Measurements from ENCODE around the gene STOM.

STOM gene

DNA sequence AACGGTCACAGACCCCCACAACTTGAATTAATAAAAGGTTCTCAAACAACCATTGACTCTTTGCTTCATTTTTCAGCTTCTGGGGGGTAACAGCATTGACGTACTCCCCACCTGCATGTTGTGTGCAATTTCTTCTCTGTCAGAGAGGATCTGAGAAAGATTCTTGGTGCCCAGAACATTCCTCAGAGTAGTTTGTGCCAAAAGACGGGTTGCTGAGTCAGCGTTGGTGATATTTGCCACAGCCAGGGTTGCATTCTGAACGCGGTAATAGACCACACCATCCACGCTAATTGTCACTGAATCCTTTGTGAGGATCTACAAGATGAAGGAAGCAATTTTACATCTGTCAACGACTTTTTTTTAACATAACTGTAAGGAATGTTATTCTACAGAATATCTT lies 21.0 kb downstream of the STOM start:
- Histone ChIP-seq H3K27ac (replicated peaks; ENCODE audit: low read length) (no peak overlapping the region), H3K79me1 (ENCODE audit: low read depth, low read length) (no peaks in the 10 kb centered on the region), H2BK5ac (ENCODE audit: low read length) (no peak overlapping the region), H3K9ac (ENCODE audit: low read depth, low read length, poor library complexity) (no peak overlapping the region), H3K36me3 (replicated peaks in 1 of 2; ENCODE audit: control insufficient read depth in 2 of 2, insufficient read depth in 2 of 2, low read length in 2 of 2) (peaks cover 0 to 6% of the 10 kb centered on the region in 2 donors), H3K9me3 (replicated peaks in 1 of 2; ENCODE audit: control insufficient read depth in 2 of 2, insufficient read depth in 1 of 2, low read depth in 1 of 2, low read length in 2 of 2) (no peaks in the 10 kb centered on the region), H3K4ac (ENCODE audit: low read length) (no peak overlapping the region), H2BK15ac (ENCODE audit: low read length) (no peak overlapping the region), H3K14ac (ENCODE audit: low read length) (no peak overlapping the region), H2AK5ac (ENCODE audit: low read depth, low read length) (no peak overlapping the region), H3K23ac (ENCODE audit: low read depth, low read length, poor library complexity) (no peak overlapping the region), H3K18ac (ENCODE audit: low read length) (no peak overlapping the region), H3K4me1 (ENCODE audit: control insufficient read depth in 2 of 2, insufficient read depth in 1 of 2, low read depth in 1 of 2, low read length in 2 of 2) (peaks cover 0 to 3% of the 10 kb centered on the region in 2 donors), H2AFZ (ENCODE audit: low read length) (no peak overlapping the region), H3K27me3 (ENCODE audit: control insufficient read depth in 3 of 3, insufficient read depth in 3 of 3, low read depth in 1 of 3, low read length in 3 of 3) (no peaks in the 10 kb centered on the region), H4K8ac (ENCODE audit: low read depth, low read length) (no peak overlapping the region), H3K4me3 (ENCODE audit: low read length in 2 of 2) (no peak overlapping the region), H3K4me2 (ENCODE audit: insufficient read depth, low read length, poor library complexity, severe bottlenecking) (no peak overlapping the region), H2BK12ac (ENCODE audit: low read length) (no peak overlapping the region), H4K91ac (ENCODE audit: low read depth, low read length, poor library complexity) (no peak overlapping the region), H2BK120ac (ENCODE audit: low read depth, low read length) (no peak overlapping the region)
- no CpG with 5 or more reads among the region's 8 CpGs for WGBS, 2 donors (ENCODE audit: extremely low coverage in 2 of 2, insufficient read length in 2 of 2, insufficient replicate concordance in 1 of 2)
- DNase-seq (ENCODE audit: low spot score) = no peak

DNA sequence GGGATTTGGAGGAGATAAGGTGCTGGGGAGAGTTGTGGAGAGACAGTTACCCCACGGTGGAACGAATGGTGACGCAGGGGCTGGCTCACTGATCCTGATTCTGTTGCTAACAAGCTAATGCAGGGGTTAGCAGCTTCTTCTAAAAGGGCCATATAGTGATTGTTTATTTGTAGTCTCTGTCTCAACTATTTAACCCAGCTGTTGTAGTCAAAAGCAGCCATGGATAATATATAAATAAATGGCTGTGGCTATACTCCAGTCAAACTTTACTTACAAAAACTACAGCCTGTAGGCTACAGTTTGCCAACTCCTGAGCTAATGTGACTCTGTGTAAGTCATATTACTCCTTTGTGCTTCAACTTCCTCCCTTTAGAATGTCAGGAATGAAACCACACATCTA lies 21.8 kb downstream of the STOM start:
- no peak for DNase-seq (ENCODE audit: low spot score)
- no CpG with 5 or more reads among the region's 3 CpGs for WGBS, 2 donors (ENCODE audit: extremely low coverage in 2 of 2, insufficient read length in 2 of 2, insufficient replicate concordance in 1 of 2)
- Histone ChIP-seq H3K79me1 (ENCODE audit: low read depth, low read length) (no peaks in the 10 kb centered on the region), H4K91ac (ENCODE audit: low read depth, low read length, poor library complexity) (no peak overlapping the region), H3K9me3 (replicated peaks in 1 of 2; ENCODE audit: control insufficient read depth in 2 of 2, insufficient read depth in 1 of 2, low read depth in 1 of 2, low read length in 2 of 2) (no peaks in the 10 kb centered on the region), H4K8ac (ENCODE audit: low read depth, low read length) (no peak overlapping the region), H3K4me2 (ENCODE audit: insufficient read depth, low read length, poor library complexity, severe bottlenecking) (no peak overlapping the region), H3K36me3 (replicated peaks in 1 of 2; ENCODE audit: control insufficient read depth in 2 of 2, insufficient read depth in 2 of 2, low read length in 2 of 2) (peaks cover 0 to 6% of the 10 kb centered on the region in 2 donors), H2AK5ac (ENCODE audit: low read depth, low read length) (no peak overlapping the region), H2BK5ac (ENCODE audit: low read length) (no peak overlapping the region), H2BK12ac (ENCODE audit: low read length) (no peak overlapping the region), H2BK15ac (ENCODE audit: low read length) (no peak overlapping the region), H3K23ac (ENCODE audit: low read depth, low read length, poor library complexity) (no peak overlapping the region), H3K4me3 (ENCODE audit: low read length in 2 of 2) (no peak overlapping the region), H2BK120ac (ENCODE audit: low read depth, low read length) (no peak overlapping the region), H3K14ac (ENCODE audit: low read length) (no peak overlapping the region), H3K4ac (ENCODE audit: low read length) (no peak overlapping the region), H3K27me3 (ENCODE audit: control insufficient read depth in 3 of 3, insufficient read depth in 3 of 3, low read depth in 1 of 3, low read length in 3 of 3) (no peaks in the 10 kb centered on the region), H3K4me1 (ENCODE audit: control insufficient read depth in 2 of 2, insufficient read depth in 1 of 2, low read depth in 1 of 2, low read length in 2 of 2) (no peaks in the 10 kb centered on the region), H3K9ac (ENCODE audit: low read depth, low read length, poor library complexity) (no peak overlapping the region), H3K27ac (replicated peaks; ENCODE audit: low read length) (no peak overlapping the region), H2AFZ (ENCODE audit: low read length) (no peak overlapping the region), H3K18ac (ENCODE audit: low read length) (no peak overlapping the region)

DNA sequence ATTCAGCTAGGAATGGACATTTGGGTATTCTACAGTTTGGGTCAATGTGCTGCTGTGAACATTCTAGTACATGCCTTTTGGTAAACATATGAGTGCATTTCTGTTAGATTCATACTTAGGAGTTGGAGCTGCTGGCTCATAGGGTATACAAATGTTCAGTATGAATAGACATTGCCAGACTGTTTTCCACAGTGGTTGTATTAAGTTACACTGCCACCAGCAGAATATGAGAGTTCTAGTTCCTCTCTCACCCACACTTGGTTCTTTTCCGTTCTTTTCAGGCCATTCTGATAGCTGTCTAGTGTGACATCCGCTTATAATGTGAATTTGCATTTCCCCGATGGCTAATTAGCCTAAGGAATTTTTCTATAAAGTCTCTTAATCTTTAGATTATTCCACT lies 25.0 kb downstream of the STOM start:
- H3K4me3 ChIP-seq (ENCODE audit: low read length in 2 of 2) = no peak overlapping the region
- H2BK15ac ChIP-seq (ENCODE audit: low read length) = no peak overlapping the region
- H3K36me3 ChIP-seq (replicated peaks in 1 of 2; ENCODE audit: control insufficient read depth in 2 of 2, insufficient read depth in 2 of 2, low read length in 2 of 2) = peaks cover 0 to 9% of the 10 kb centered on the region in 2 donors
- H3K14ac ChIP-seq (ENCODE audit: low read length) = no peak overlapping the region
- H3K4me1 ChIP-seq (ENCODE audit: control insufficient read depth in 2 of 2, insufficient read depth in 1 of 2, low read depth in 1 of 2, low read length in 2 of 2) = no peaks in the 10 kb centered on the region
- H2AK5ac ChIP-seq (ENCODE audit: low read depth, low read length) = no peak overlapping the region
- no peak overlapping the region for H3K23ac ChIP-seq (ENCODE audit: low read depth, low read length, poor library complexity)
- no peak overlapping the region for H3K27ac ChIP-seq (replicated peaks; ENCODE audit: low read length)
- WGBS, 2 donors (ENCODE audit: extremely low coverage in 2 of 2, insufficient read length in 2 of 2, insufficient replicate concordance in 1 of 2) = no CpG with 5 or more reads among the region's 3 CpGs
- no peak overlapping the region for H2BK120ac ChIP-seq (ENCODE audit: low read depth, low read length)
- H3K27me3 ChIP-seq (ENCODE audit: control insufficient read depth in 3 of 3, insufficient read depth in 3 of 3, low read depth in 1 of 3, low read length in 3 of 3) = no peaks in the 10 kb centered on the region
- H3K4me2 ChIP-seq (ENCODE audit: insufficient read depth, low read length, poor library complexity, severe bottlenecking) = no peak overlapping the region
- H3K9me3 ChIP-seq (replicated peaks in 1 of 2; ENCODE audit: control insufficient read depth in 2 of 2, insufficient read depth in 1 of 2, low read depth in 1 of 2, low read length in 2 of 2) = no peaks in the 10 kb centered on the region
- H2BK12ac ChIP-seq (ENCODE audit: low read length) = no peak overlapping the region
- no peak overlapping the region for H2BK5ac ChIP-seq (ENCODE audit: low read length)
- H3K79me1 ChIP-seq (ENCODE audit: low read depth, low read length) = no peaks in the 10 kb centered on the region
- no peak for DNase-seq (ENCODE audit: low spot score)
- H3K18ac ChIP-seq (ENCODE audit: low read length) = no peak overlapping the region
- no peak overlapping the region for H4K91ac ChIP-seq (ENCODE audit: low read depth, low read length, poor library complexity)
- no peak overlapping the region for H4K8ac ChIP-seq (ENCODE audit: low read depth, low read length)
- H3K9ac ChIP-seq (ENCODE audit: low read depth, low read length, poor library complexity) = no peak overlapping the region
- H3K4ac ChIP-seq (ENCODE audit: low read length) = no peak overlapping the region
- no peak overlapping the region for H2AFZ ChIP-seq (ENCODE audit: low read length)

DNA sequence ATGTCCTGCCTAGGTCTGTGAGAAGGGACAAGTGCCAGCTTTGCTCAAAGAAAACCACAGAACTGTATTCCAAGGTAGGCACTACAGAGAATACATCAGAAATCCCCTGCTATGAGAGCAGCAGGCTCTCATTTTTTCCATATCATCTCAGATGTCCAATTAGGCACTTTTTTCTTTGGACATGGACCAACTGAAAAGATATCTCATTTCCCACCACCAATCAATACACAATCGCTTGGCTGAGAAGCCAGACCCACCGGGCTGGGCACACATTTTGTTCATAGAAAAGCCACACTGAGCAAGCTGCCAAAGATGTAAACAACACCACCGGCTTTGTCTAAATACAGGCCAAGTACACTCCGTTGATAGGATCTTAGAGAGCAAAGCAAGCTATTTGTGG lies 25.9 kb downstream of the STOM start:
- Histone ChIP-seq H2BK5ac (ENCODE audit: low read length) (no peak overlapping the region), H3K18ac (ENCODE audit: low read length) (no peak overlapping the region), H3K4ac (ENCODE audit: low read length) (no peak overlapping the region), H4K8ac (ENCODE audit: low read depth, low read length) (no peak overlapping the region), H2BK120ac (ENCODE audit: low read depth, low read length) (no peak overlapping the region), H2AK5ac (ENCODE audit: low read depth, low read length) (no peak overlapping the region), H2BK15ac (ENCODE audit: low read length) (no peak overlapping the region), H3K4me3 (ENCODE audit: low read length in 2 of 2) (no peak overlapping the region), H3K36me3 (replicated peaks in 1 of 2; ENCODE audit: control insufficient read depth in 2 of 2, insufficient read depth in 2 of 2, low read length in 2 of 2) (peaks cover 0 to 9% of the 10 kb centered on the region in 2 donors), H2AFZ (ENCODE audit: low read length) (no peak overlapping the region), H3K79me1 (ENCODE audit: low read depth, low read length) (no peaks in the 10 kb centered on the region), H3K23ac (ENCODE audit: low read depth, low read length, poor library complexity) (no peak overlapping the region), H3K9me3 (replicated peaks in 1 of 2; ENCODE audit: control insufficient read depth in 2 of 2, insufficient read depth in 1 of 2, low read depth in 1 of 2, low read length in 2 of 2) (no peaks in the 10 kb centered on the region), H3K4me1 (ENCODE audit: control insufficient read depth in 2 of 2, insufficient read depth in 1 of 2, low read depth in 1 of 2, low read length in 2 of 2) (no peaks in the 10 kb centered on the region), H3K14ac (ENCODE audit: low read length) (no peak overlapping the region), H3K4me2 (ENCODE audit: insufficient read depth, low read length, poor library complexity, severe bottlenecking) (no peak overlapping the region), H4K91ac (ENCODE audit: low read depth, low read length, poor library complexity) (no peak overlapping the region), H3K9ac (ENCODE audit: low read depth, low read length, poor library complexity) (no peak overlapping the region), H3K27me3 (ENCODE audit: control insufficient read depth in 3 of 3, insufficient read depth in 3 of 3, low read depth in 1 of 3, low read length in 3 of 3) (no peaks in the 10 kb centered on the region), H2BK12ac (ENCODE audit: low read length) (no peak overlapping the region), H3K27ac (replicated peaks; ENCODE audit: low read length) (no peak overlapping the region)
- no peak for DNase-seq (ENCODE audit: low spot score)
- no CpG with 5 or more reads among the region's 4 CpGs for WGBS, 2 donors (ENCODE audit: extremely low coverage in 2 of 2, insufficient read length in 2 of 2, insufficient replicate concordance in 1 of 2)
